GM12864 (cell line): ENCODE data around the gene GUSB.

Experiments
- DNase-seq: peaks from one replicate; pipeline ENCODE4 v3.0.0-alpha.2; 2011; ENCODE audit warnings: low read depth
- H3K4me3 ChIP-seq: 2 replicates; pipeline ENCODE4 v1.5.1; 2011; ENCODE audit warnings: mild to moderate bottlenecking, low read depth, low read length, control low read depth
- TF ChIP-seq, protein P1 (sequence below): IDR thresholded peaks from 2 replicates; pipeline ENCODE4 v1.5.1; 2011; ENCODE audit warnings: low read depth, mild to moderate bottlenecking, moderate library complexity, low read length, control low read depth, inconsistent platforms; ENCODE audit errors: missing control alignments

Gene GUSB

GRCh38 chr7:65923316-65923715, 58.7 kb downstream of the GUSB start:
- DNase-seq: no peak
- H3K4me3 ChIP-seq: no peak overlapping the region
- TF ChIP-seq, protein P1, sequence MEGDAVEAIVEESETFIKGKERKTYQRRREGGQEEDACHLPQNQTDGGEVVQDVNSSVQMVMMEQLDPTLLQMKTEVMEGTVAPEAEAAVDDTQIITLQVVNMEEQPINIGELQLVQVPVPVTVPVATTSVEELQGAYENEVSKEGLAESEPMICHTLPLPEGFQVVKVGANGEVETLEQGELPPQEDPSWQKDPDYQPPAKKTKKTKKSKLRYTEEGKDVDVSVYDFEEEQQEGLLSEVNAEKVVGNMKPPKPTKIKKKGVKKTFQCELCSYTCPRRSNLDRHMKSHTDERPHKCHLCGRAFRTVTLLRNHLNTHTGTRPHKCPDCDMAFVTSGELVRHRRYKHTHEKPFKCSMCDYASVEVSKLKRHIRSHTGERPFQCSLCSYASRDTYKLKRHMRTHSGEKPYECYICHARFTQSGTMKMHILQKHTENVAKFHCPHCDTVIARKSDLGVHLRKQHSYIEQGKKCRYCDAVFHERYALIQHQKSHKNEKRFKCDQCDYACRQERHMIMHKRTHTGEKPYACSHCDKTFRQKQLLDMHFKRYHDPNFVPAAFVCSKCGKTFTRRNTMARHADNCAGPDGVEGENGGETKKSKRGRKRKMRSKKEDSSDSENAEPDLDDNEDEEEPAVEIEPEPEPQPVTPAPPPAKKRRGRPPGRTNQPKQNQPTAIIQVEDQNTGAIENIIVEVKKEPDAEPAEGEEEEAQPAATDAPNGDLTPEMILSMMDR: no peak

DNA sequence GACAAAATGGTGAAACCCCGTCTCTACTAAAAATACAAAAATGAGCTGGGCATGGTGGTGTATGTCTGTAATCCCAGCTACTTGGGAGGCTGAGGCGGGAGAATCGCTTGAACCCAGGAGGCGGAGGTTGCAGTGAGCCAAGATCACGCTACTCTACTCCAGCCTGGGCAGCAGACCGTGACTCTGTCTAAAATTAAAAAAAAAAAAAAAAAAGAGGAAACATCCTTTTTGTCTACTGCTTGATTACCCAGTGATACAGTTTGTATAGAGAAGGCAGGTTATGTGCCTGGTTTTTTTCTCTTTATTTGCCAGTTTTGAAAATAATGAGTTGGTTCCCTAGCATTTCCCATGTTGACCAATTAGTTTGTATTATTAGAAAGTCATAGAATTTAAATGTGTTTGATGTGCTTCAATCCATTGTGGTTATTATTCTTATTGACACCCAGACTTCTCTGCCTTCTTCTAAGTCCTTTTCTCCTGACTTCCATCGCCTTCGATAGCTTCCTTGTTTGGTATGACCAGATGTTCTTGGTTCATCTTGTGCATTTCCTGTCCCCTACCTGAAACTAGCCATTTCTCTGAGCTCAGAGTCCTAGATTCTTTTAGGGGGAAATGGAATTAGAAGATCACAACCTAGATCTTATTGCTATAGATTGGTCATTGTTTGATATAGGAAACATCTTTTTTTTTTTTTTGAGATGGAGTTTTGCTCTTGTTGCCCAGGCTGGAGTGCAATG, 65.9 kb downstream of the GUSB start:
- TF ChIP-seq, protein P1: no peak
- no peak for DNase-seq
- H3K4me3 ChIP-seq: no peak overlapping the region

DNA sequence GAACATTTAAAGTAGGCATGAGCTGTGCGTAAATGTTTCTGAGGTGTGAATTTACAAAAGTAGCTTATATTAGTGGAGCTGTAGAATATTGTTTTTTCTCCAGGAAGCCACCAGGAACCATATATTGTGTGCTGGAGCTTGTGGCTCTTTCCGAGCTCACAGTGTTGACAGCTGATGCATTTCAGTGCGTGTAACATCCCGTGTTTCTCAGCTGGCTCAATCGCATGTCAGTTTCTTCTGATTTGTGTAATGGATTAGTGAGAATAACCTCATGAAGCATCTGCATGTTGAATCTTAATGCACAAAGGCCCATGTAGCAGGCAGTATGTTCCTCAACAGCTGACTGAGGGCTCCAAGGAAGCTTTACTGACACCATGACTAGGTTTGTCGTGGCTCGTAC, 69.8 kb downstream of the GUSB start:
- no peak overlapping the region for H3K4me3 ChIP-seq
- TF ChIP-seq, protein P1: no peak
- DNase-seq: no peak
